DOHH2 (cell line): ENCODE data around the gene PGS1.

ENCODE experiments used
- H3F3A ChIP-seq: fragments of 200-600 bp; sonication (generic), shearing (Covaris generic); 2 replicates; pipeline ENCODE4 v1.6.0; 2016; ENCODE audit warnings: antibody characterized with exemption, mild to moderate bottlenecking; ENCODE audit not compliant: control insufficient read depth, insufficient read depth
- H3K27ac ChIP-seq: fragments of 200-600 bp; sonication (generic); 2 replicates; pipeline ENCODE4 v1.5.1; 2014; ENCODE audit warnings: low read depth, mild to moderate bottlenecking, low read length, moderate library complexity
- H3K27me3 ChIP-seq: fragments of 200-600 bp; sonication (generic); 2 replicates; pipeline ENCODE4 v1.6.1; 2014; ENCODE audit warnings: mild to moderate bottlenecking, low read length, mixed read lengths; ENCODE audit not compliant: control insufficient read depth
- H3K36me3 ChIP-seq: fragments of 200-600 bp; sonication (generic); 2 replicates; pipeline ENCODE4 v1.6.1; 2014; ENCODE audit warnings: mild to moderate bottlenecking, low read length, moderate library complexity, mixed read lengths; ENCODE audit not compliant: control insufficient read depth
- H3K4me1 ChIP-seq: fragments of 200-600 bp; sonication (generic); 2 replicates; pipeline ENCODE4 v1.6.1; 2014; ENCODE audit warnings: mild to moderate bottlenecking, low read length, mixed read lengths; ENCODE audit not compliant: control insufficient read depth
- H3K4me2 ChIP-seq: fragments of 200-600 bp; sonication (generic); 2 replicates; pipeline ENCODE4 v1.6.0; 2014; ENCODE audit warnings: mild to moderate bottlenecking, low read length, moderate library complexity
- H3K4me3 ChIP-seq: fragments of 200-600 bp; sonication (generic); 2 replicates; pipeline ENCODE4 v1.5.1; 2014; ENCODE audit warnings: mild to moderate bottlenecking, low read length, mixed read lengths
- H3K79me2 ChIP-seq: fragments of 200-600 bp; sonication (generic); 2 replicates; pipeline ENCODE4 v1.6.1; 2014; ENCODE audit warnings: mild to moderate bottlenecking, low read length, mixed read lengths; ENCODE audit not compliant: control insufficient read depth
- H3K9me2 ChIP-seq: fragments of 200-600 bp; sonication (generic); replicated peaks from 2 replicates; pipeline ENCODE4 v1.6.1; 2014; ENCODE audit warnings: mild to moderate bottlenecking, low read length, mixed read lengths; ENCODE audit not compliant: control insufficient read depth
- H3K9me3 ChIP-seq: fragments of 200-600 bp; sonication (generic); 2 replicates; pipeline ENCODE4 v1.6.1; 2014; ENCODE audit warnings: antibody characterized with exemption, low read length, mixed read lengths; ENCODE audit not compliant: control insufficient read depth, insufficient read depth
- H4K20me1 ChIP-seq: fragments of 200-600 bp; sonication (generic); 2 replicates; pipeline ENCODE4 v1.6.0; 2014; ENCODE audit warnings: low read depth, mild to moderate bottlenecking, antibody characterized with exemption, low read length, moderate library complexity; ENCODE audit not compliant: control insufficient read depth, insufficient read depth
- EZH2phosphoT487 ChIP-seq: fragments of 200-600 bp; sonication (generic); IDR thresholded peaks from 2 replicates; pipeline ENCODE4 v1.6.1; 2017; ENCODE audit warnings: borderline replicate concordance, mild to moderate bottlenecking, antibody characterized with exemption, low read length, moderate library complexity, mixed read lengths
- TF ChIP-seq, protein P1 (sequence below): fragments of 200-600 bp; sonication (generic); IDR thresholded peaks from one replicate; pipeline ENCODE4 v1.5.1; 2014; ENCODE audit warnings: antibody characterized with exemption, mild to moderate bottlenecking, low read depth, low read length; ENCODE audit not compliant: poor library complexity, severe bottlenecking

The PGS1 gene

GRCh38 chr17:78421534-78422266 lies 43.3 kb downstream of the PGS1 start:
- Histone ChIP-seq H3K4me2 (no peak overlapping the region), H3K36me3 (peaks cover 33% of the 10 kb centered on the region), H3K79me2 (no peaks in the 10 kb centered on the region), H3K27ac (no peak overlapping the region), H3K4me1 (no peaks in the 10 kb centered on the region), H3K9me2 (no peaks in the 10 kb centered on the region), H3K9me3 (no peaks in the 10 kb centered on the region), H3F3A (no peaks in the 10 kb centered on the region), H3K27me3 (no peaks in the 10 kb centered on the region), H3K4me3 (no peak overlapping the region), H4K20me1 (no peaks in the 10 kb centered on the region)
- no peak for TF ChIP-seq EZH2phosphoT487
- TF ChIP-seq, protein P1, sequence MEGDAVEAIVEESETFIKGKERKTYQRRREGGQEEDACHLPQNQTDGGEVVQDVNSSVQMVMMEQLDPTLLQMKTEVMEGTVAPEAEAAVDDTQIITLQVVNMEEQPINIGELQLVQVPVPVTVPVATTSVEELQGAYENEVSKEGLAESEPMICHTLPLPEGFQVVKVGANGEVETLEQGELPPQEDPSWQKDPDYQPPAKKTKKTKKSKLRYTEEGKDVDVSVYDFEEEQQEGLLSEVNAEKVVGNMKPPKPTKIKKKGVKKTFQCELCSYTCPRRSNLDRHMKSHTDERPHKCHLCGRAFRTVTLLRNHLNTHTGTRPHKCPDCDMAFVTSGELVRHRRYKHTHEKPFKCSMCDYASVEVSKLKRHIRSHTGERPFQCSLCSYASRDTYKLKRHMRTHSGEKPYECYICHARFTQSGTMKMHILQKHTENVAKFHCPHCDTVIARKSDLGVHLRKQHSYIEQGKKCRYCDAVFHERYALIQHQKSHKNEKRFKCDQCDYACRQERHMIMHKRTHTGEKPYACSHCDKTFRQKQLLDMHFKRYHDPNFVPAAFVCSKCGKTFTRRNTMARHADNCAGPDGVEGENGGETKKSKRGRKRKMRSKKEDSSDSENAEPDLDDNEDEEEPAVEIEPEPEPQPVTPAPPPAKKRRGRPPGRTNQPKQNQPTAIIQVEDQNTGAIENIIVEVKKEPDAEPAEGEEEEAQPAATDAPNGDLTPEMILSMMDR = peak; percentile 90

GRCh38 chr17:78422267-78422605 lies 43.8 kb downstream of the PGS1 start:
- H3K4me3 ChIP-seq = no peak overlapping the region
- H3K4me1 ChIP-seq = no peaks in the 10 kb centered on the region
- H3K9me2 ChIP-seq = no peaks in the 10 kb centered on the region
- TF ChIP-seq, protein P1 = no peak
- TF ChIP-seq EZH2phosphoT487 = no peak
- no peak overlapping the region for H3K4me2 ChIP-seq
- no peaks in the 10 kb centered on the region for H3K27me3 ChIP-seq
- H3F3A ChIP-seq = no peaks in the 10 kb centered on the region
- H3K36me3 ChIP-seq = peaks cover 33% of the 10 kb centered on the region
- H3K79me2 ChIP-seq = no peaks in the 10 kb centered on the region
- H4K20me1 ChIP-seq = no peaks in the 10 kb centered on the region
- no peak overlapping the region for H3K27ac ChIP-seq
- no peaks in the 10 kb centered on the region for H3K9me3 ChIP-seq

GRCh38 chr17:78422872-78423588 lies 44.6 kb downstream of the PGS1 start:
- Histone ChIP-seq H3K4me3 (no peak overlapping the region), H3K9me2 (no peaks in the 10 kb centered on the region), H3K4me2 (no peak overlapping the region), H3K27ac (no peak overlapping the region), H3K9me3 (no peaks in the 10 kb centered on the region), H3F3A (no peaks in the 10 kb centered on the region), H4K20me1 (no peaks in the 10 kb centered on the region), H3K36me3 (peaks cover 33% of the 10 kb centered on the region), H3K27me3 (no peaks in the 10 kb centered on the region), H3K79me2 (no peaks in the 10 kb centered on the region), H3K4me1 (no peaks in the 10 kb centered on the region)
- TF ChIP-seq, protein P1 = no peak
- TF ChIP-seq EZH2phosphoT487 = no peak
